Measurements from ENCODE around the gene ADO.

DNA sequence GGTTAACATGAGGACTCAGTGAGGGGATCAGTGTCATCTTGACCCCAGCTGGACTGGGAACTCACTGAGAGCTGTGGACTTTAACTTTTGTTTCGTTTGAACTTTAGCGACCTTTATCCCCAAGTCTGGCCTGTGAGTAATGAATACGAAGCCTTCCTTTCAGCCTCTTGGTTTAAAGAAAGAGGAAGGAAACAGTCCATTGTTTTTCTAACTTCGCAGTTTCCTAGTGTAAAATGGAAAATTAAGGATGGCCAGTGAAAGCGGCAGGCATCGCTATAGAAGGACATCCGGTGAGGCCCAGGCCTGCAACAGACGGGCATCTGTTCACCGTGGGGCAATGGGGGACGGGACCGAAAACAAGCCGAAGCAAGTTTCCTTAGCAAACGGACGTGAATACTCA, 44.1 kb upstream of the ADO start:
- TF ChIP-seq CBX1 (IDR thresholded peaks at IDR 0.05; ENCODE audit: low read depth) (no peak), YY1 (IDR thresholded peaks at IDR 0.05; ENCODE audit: borderline replicate concordance in 1 of 3, control insufficient read depth in 1 of 3, extremely low read depth in 1 of 3, insufficient read depth in 3 of 3, insufficient read length in 1 of 3, insufficient replicate concordance in 2 of 3, low read depth in 1 of 3, low read length in 2 of 3) (no peak), CREB1 (IDR thresholded peaks at IDR 0.05) (no peak), CREB1 (CRISPR knock-in tag; IDR thresholded peaks at IDR 0.05) (no peak), POLR2A (conservative IDR thresholded peaks at IDR 0.05) (no peak), COPS2 (conservative IDR thresholded peaks at IDR 0.05) (no peak)
- TF ChIP-seq, protein P1, sequence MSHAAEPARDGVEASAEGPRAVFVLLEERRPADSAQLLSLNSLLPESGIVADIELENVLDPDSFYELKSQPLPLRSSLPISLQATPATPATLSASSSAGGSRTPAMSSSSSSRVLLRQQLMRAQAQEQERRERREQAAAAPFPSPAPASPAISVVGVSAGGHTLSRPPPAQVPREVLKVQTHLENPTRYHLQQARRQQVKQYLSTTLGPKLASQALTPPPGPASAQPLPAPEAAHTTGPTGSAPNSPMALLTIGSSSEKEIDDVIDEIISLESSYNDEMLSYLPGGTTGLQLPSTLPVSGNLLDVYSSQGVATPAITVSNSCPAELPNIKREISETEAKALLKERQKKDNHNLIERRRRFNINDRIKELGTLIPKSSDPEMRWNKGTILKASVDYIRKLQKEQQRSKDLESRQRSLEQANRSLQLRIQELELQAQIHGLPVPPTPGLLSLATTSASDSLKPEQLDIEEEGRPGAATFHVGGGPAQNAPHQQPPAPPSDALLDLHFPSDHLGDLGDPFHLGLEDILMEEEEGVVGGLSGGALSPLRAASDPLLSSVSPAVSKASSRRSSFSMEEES (CRISPR knock-in tag; IDR thresholded peaks at IDR 0.05): no peak
- TF ChIP-seq, protein P2, sequence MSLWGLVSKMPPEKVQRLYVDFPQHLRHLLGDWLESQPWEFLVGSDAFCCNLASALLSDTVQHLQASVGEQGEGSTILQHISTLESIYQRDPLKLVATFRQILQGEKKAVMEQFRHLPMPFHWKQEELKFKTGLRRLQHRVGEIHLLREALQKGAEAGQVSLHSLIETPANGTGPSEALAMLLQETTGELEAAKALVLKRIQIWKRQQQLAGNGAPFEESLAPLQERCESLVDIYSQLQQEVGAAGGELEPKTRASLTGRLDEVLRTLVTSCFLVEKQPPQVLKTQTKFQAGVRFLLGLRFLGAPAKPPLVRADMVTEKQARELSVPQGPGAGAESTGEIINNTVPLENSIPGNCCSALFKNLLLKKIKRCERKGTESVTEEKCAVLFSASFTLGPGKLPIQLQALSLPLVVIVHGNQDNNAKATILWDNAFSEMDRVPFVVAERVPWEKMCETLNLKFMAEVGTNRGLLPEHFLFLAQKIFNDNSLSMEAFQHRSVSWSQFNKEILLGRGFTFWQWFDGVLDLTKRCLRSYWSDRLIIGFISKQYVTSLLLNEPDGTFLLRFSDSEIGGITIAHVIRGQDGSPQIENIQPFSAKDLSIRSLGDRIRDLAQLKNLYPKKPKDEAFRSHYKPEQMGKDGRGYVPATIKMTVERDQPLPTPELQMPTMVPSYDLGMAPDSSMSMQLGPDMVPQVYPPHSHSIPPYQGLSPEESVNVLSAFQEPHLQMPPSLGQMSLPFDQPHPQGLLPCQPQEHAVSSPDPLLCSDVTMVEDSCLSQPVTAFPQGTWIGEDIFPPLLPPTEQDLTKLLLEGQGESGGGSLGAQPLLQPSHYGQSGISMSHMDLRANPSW (CRISPR knock-in tag; IDR thresholded peaks at IDR 0.05): no peak
- TF ChIP-seq, protein P3, sequence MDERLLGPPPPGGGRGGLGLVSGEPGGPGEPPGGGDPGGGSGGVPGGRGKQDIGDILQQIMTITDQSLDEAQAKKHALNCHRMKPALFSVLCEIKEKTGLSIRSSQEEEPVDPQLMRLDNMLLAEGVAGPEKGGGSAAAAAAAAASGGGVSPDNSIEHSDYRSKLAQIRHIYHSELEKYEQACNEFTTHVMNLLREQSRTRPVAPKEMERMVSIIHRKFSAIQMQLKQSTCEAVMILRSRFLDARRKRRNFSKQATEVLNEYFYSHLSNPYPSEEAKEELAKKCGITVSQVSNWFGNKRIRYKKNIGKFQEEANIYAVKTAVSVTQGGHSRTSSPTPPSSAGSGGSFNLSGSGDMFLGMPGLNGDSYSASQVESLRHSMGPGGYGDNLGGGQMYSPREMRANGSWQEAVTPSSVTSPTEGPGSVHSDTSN (CRISPR knock-in tag; IDR thresholded peaks at IDR 0.05; ENCODE audit: low read depth): no peak
- TF ChIP-seq, protein P3 (tag; conservative IDR thresholded peaks at IDR 0.05; ENCODE audit: low read depth): no peak

Measured in K562 (cell line).